ENCODE measurements around the gene RANBP2.

GRCh38 chr2:108833219-108833618, 113.9 kb downstream of the RANBP2 start:
- TF ChIP-seq EP300 (IDR thresholded peaks at IDR 0.05; ENCODE audit: low read depth) (no peak), POLR2A (IDR thresholded peaks at IDR 0.05) (no peak), CTCF (IDR thresholded peaks at IDR 0.05) (no peak), POLR2AphosphoS5 (IDR thresholded peaks at IDR 0.05) (no peak)

All from transverse colon (tissue), 4 donors.